Ascending aorta (tissue), 2 donors: ENCODE measurements around the gene TMEM135. TPM values are rescaled to one million over a fixed set of nuclear protein-coding genes. Genes with fewer than 3 reads are reported as not detected.

ENCODE experiments used
- DNase-seq, 2 donors: peaks; one replicate each; pipeline ENCODE4 v3.0.0-alpha.2; 2019; ENCODE audit warnings: low spot score in 2 of 2
- H3K27ac ChIP-seq, 2 donors: fragments of 200-600 bp; sonication (generic); one replicate each; pipeline ENCODE4 v1.5.1; 2016 to 2017; ENCODE audit warnings: mild to moderate bottlenecking in 1 of 2
- H3K27me3 ChIP-seq: fragments of 200-600 bp; sonication (generic); one replicate; pipeline ENCODE4 v1.5.1; 2017
- H3K36me3 ChIP-seq, 2 donors: fragments of 200-600 bp; sonication (generic); one replicate each; pipeline ENCODE4 v1.5.1; 2016
- H3K4me1 ChIP-seq, 2 donors: fragments of 200-600 bp; sonication (generic); one replicate each; pipeline ENCODE4 v1.5.1; 2016 to 2017; ENCODE audit warnings: mild to moderate bottlenecking in 1 of 2
- H3K4me3 ChIP-seq, 2 donors: fragments of 200-600 bp; sonication (generic); one replicate each; pipeline ENCODE4 v1.5.1; 2016 to 2017; ENCODE audit warnings: mild to moderate bottlenecking in 1 of 2
- H3K9me3 ChIP-seq, 2 donors: fragments of 200-600 bp; sonication (generic); one replicate each; pipeline ENCODE4 v1.5.1; 2016
- CTCF ChIP-seq, 3 experiments: fragments of 200-600 bp in 2 of 3; fragments of 450-650 bp in 1 of 3; sonication (generic) in 2 of 3; IDR thresholded peaks; one replicate each; pipeline ENCODE4 v1.5.1; 2016 to 2019; ENCODE audit warnings: antibody characterized with exemption in 3 of 3, mild to moderate bottlenecking in 1 of 3, moderate library complexity in 1 of 3
- intact Hi-C: fragments of 100-400 bp; cut with DNase I; formaldehyde crosslinking; loops from one replicate; pipeline ENCODE4 v1.15.1; 2023
- total RNA-seq: library from RNA; depleted of rRNA; stranded (reverse); fragments of >200 nt; gene quantifications from one replicate; pipeline ENCODE4 v1.1.0, GENCODE V29; 2016

Gene TMEM135
- total RNA-seq, 1 donor from 2014 or later, result 18.4 TPM

- H3K4me3 ChIP-seq, result no peak overlapping the region
- no peaks in the 10 kb centered on the region for H3K36me3 ChIP-seq
- H3K27ac ChIP-seq, result no peak overlapping the region
- DNase-seq, result no peak
- H3K9me3 ChIP-seq, result no peaks in the 10 kb centered on the region
- no peaks in the 10 kb centered on the region for H3K4me1 ChIP-seq
- intact Hi-C loops, result no loop called here
- no peak for TF ChIP-seq CTCF (IDR thresholded peaks at IDR 0.05)
- no peaks in the 10 kb centered on the region for H3K27me3 ChIP-seq
Measured at GRCh38 chr11:87298155-87298554, 260.4 kb downstream of the TMEM135 start.

GRCh38 chr11:87299041-87299481 is 261.3 kb downstream of the TMEM135 start:
- Histone ChIP-seq H3K27ac (no peak overlapping the region), H3K4me3 (no peak overlapping the region), H3K4me1 (no peaks in the 10 kb centered on the region), H3K27me3 (no peaks in the 10 kb centered on the region), H3K9me3 (no peaks in the 10 kb centered on the region), H3K36me3 (no peaks in the 10 kb centered on the region)
- TF ChIP-seq CTCF (IDR thresholded peaks at IDR 0.05), result no peak
- no peak for DNase-seq
- intact Hi-C loops, result no loop called here

GRCh38 chr11:87300640-87301380 is 263.1 kb downstream of the TMEM135 start:
- H3K36me3 ChIP-seq, result no peaks in the 10 kb centered on the region
- H3K4me3 ChIP-seq, result no peak overlapping the region
- no peak overlapping the region for H3K27ac ChIP-seq
- H3K4me1 ChIP-seq, result no peaks in the 10 kb centered on the region
- TF ChIP-seq CTCF (IDR thresholded peaks at IDR 0.05), result no peak
- intact Hi-C loops, result no loop called here
- H3K9me3 ChIP-seq, result no peaks in the 10 kb centered on the region
- DNase-seq, result no peak
- no peaks in the 10 kb centered on the region for H3K27me3 ChIP-seq

- H3K27me3 ChIP-seq, result no peaks in the 10 kb centered on the region
- no peak for TF ChIP-seq CTCF (IDR thresholded peaks at IDR 0.05)
- no peaks in the 10 kb centered on the region for H3K9me3 ChIP-seq
- H3K36me3 ChIP-seq, result no peaks in the 10 kb centered on the region
- intact Hi-C loops, result no loop called here
- no peak for DNase-seq
- H3K4me3 ChIP-seq, result no peak overlapping the region
- H3K27ac ChIP-seq, result no peak overlapping the region
- peaks cover 0 to 5% of the 10 kb centered on the region in 2 donors for H3K4me1 ChIP-seq
Measured at GRCh38 chr11:87301785-87302540, 264.2 kb downstream of the TMEM135 start.

- H3K9me3 ChIP-seq, result no peaks in the 10 kb centered on the region
- H3K4me3 ChIP-seq, result no peak overlapping the region
- H3K27ac ChIP-seq, result no peak overlapping the region
- no peak for DNase-seq
- H3K4me1 ChIP-seq, result peaks cover 0 to 8% of the 10 kb centered on the region in 2 donors
- no peak for TF ChIP-seq CTCF (IDR thresholded peaks at IDR 0.05)
- intact Hi-C loops, result no loop called here
- no peaks in the 10 kb centered on the region for H3K27me3 ChIP-seq
- H3K36me3 ChIP-seq, result no peaks in the 10 kb centered on the region
Measured at GRCh38 chr11:87304412-87304811, 266.7 kb downstream of the TMEM135 start.
